Chondrocyte (in vitro differentiated cells): ENCODE measurements around the gene LRCH3. TPM values are rescaled to one million over a fixed set of nuclear protein-coding genes. Genes with fewer than 3 reads are reported as not detected.

Source experiments
- DNase-seq: peaks from one replicate; pipeline ENCODE4 v3.0.0; 2021; ENCODE audit warnings: mixed read lengths, low spot score
- H3K27ac Mint-ChIP-seq: one replicate; pipeline ENCODE4 v1.8.0; 2021; ENCODE audit warnings: mild to moderate bottlenecking, moderate library complexity, mixed read lengths; ENCODE audit not compliant: unreplicated experiment
- H3K27me3 Mint-ChIP-seq: 2 replicates; pipeline ENCODE4 v1.8.0; 2021; ENCODE audit warnings: low read depth, mixed read lengths
- H3K36me3 Mint-ChIP-seq: 2 replicates; pipeline ENCODE4 v1.8.0; 2021; ENCODE audit warnings: low read depth, mixed read lengths
- H3K4me1 Mint-ChIP-seq: 2 replicates; pipeline ENCODE4 v1.8.0; 2021; ENCODE audit warnings: low read depth, mild to moderate bottlenecking, mixed read lengths
- H3K4me3 Mint-ChIP-seq: one replicate; pipeline ENCODE4 v1.8.0; 2021; ENCODE audit warnings: mild to moderate bottlenecking, moderate library complexity, mixed read lengths; ENCODE audit not compliant: unreplicated experiment
- H3K9me3 Mint-ChIP-seq: 2 replicates; pipeline ENCODE4 v1.8.0; 2021; ENCODE audit warnings: low read depth, mixed read lengths
- CTCF ChIP-seq: fragments of 200-600 bp; sonication (generic); IDR thresholded peaks from 2 replicates; pipeline ENCODE4 v1.5.0; 2021; ENCODE audit warnings: antibody characterized with exemption, mild to moderate bottlenecking, moderate library complexity
- total RNA-seq: library from RNA; stranded (reverse); gene quantifications from 3 replicates; pipeline ENCODE4 v1.2.1, GENCODE V29; 2021

Gene LRCH3
- total RNA-seq, 1 donor from 2014 or later = 49.8 TPM

- H3K27me3 Mint-ChIP-seq = no peaks in the 10 kb centered on the region
- no peak overlapping the region for H3K4me3 Mint-ChIP-seq
- no peak overlapping the region for H3K27ac Mint-ChIP-seq
- no peak for DNase-seq
- TF ChIP-seq CTCF = no peak
- H3K9me3 Mint-ChIP-seq = no peaks in the 10 kb centered on the region
- peaks cover 30% of the 10 kb centered on the region for H3K4me1 Mint-ChIP-seq
- peaks cover 11% of the 10 kb centered on the region for H3K36me3 Mint-ChIP-seq
Observed at GRCh38 chr3:197820550-197821335, 29.7 kb downstream of the LRCH3 start.

- DNase-seq = no peak
- Mint-ChIP-seq H3K4me3 (no peak overlapping the region), H3K27me3 (no peaks in the 10 kb centered on the region), H3K4me1 (peaks cover 6% of the 10 kb centered on the region), H3K36me3 (peaks cover 20% of the 10 kb centered on the region), H3K9me3 (no peaks in the 10 kb centered on the region), H3K27ac (no peak overlapping the region)
- TF ChIP-seq CTCF = no peak
Observed at GRCh38 chr3:197829397-197830045, 38.5 kb downstream of the LRCH3 start.

GRCh38 chr3:197830308-197830966 is 39.4 kb downstream of the LRCH3 start:
- no peak for DNase-seq
- Mint-ChIP-seq H3K27me3 (no peaks in the 10 kb centered on the region), H3K4me1 (no peaks in the 10 kb centered on the region), H3K36me3 (peaks cover 21% of the 10 kb centered on the region), H3K27ac (no peak overlapping the region), H3K4me3 (no peak overlapping the region), H3K9me3 (no peaks in the 10 kb centered on the region)
- no peak for TF ChIP-seq CTCF

GRCh38 chr3:197830967-197831313 is 39.9 kb downstream of the LRCH3 start:
- no peak overlapping the region for H3K4me3 Mint-ChIP-seq
- H3K36me3 Mint-ChIP-seq = peaks cover 21% of the 10 kb centered on the region
- no peaks in the 10 kb centered on the region for H3K27me3 Mint-ChIP-seq
- TF ChIP-seq CTCF = no peak
- no peak for DNase-seq
- no peak overlapping the region for H3K27ac Mint-ChIP-seq
- no peaks in the 10 kb centered on the region for H3K9me3 Mint-ChIP-seq
- no peaks in the 10 kb centered on the region for H3K4me1 Mint-ChIP-seq

- no peaks in the 10 kb centered on the region for H3K4me1 Mint-ChIP-seq
Observed at GRCh38 chr3:197833930-197834715, 43.1 kb downstream of the LRCH3 start.

More at GRCh38 chr3:197833930-197834715, 43.1 kb downstream of the LRCH3 start:
- no peak for TF ChIP-seq CTCF
- DNase-seq = no peak
- Mint-ChIP-seq H3K9me3 (no peaks in the 10 kb centered on the region), H3K27ac (no peak overlapping the region), H3K36me3 (peaks cover 22% of the 10 kb centered on the region), H3K4me3 (no peak overlapping the region), H3K27me3 (no peaks in the 10 kb centered on the region)
